ENCODE results near the gene CD160.

DNA sequence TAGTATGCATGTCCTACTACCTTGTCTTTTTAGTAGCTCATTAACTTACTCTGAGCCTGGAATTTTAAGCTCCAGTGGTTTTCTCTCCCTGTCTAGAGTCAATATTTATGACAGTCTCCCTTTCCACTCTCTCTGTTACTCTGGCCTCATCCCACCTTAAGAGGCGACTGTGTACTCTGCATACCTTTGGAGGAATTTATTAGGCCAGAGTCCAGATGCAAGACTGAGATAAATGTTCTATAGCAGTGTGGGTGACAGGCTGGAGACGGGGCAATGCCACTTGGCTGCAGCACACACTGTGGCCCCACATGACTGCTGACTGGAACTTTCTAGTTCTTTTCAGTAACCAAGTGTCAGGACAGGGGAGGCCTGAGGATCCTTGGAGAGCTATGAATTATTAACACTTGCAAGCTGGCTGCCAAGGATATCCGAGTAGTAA lies 8.1 kb upstream of the CD160 start:
- no peak for TF ChIP-seq GATA2 (IDR thresholded peaks at IDR 0.05; ENCODE audit: low read depth, low read length)
- no peak for TF ChIP-seq GATA3 (IDR thresholded peaks at IDR 0.05; ENCODE audit: low read depth, low read length)
